H1 (cell line): ENCODE measurements around the gene NAP1L5. TPM values are rescaled to one million over a fixed set of nuclear protein-coding genes. Genes with fewer than 3 reads are reported as not detected.

ENCODE experiments used
- JUND ChIP-seq: IDR thresholded peaks from 2 replicates; pipeline ENCODE4 v1.6.1; 2011; ENCODE audit warnings: mild to moderate bottlenecking, improper control_type of control experiment, low read length
- polyA plus RNA-seq, 7 experiments: library from polyadenylated mRNA; depleted of rRNA in 3 of 7; stranded (reverse) in 5 of 7; unstranded in 2 of 7; fragments of >200 nt in 5 of 7; fragments of 200-250 nt in 2 of 7; gene quantifications; 1 replicate in 5 of 7; 2 replicates in 1 of 7; 4 replicates in 1 of 7; pipeline versions ENCODE4 v1.2.1 to v1.2.3, GENCODE V29; 2011 to 2013; ENCODE audit warnings: missing spikeins in 2 of 7, mixed read lengths in 2 of 7
- total RNA-seq: library from RNA; stranded (reverse); fragmentation: NEBNext Ultra II Directional; extraction: Animal tissue kit (Norgen Biotek cat#: 25700); gene quantifications from 2 replicates; pipeline ENCODE4 v1.2.1, GENCODE V29; 2021

NAP1L5 gene
- total and polyA plus RNA-seq, 2 of the 8 experiments (the other 6 are each of a cell fraction or from before 2014, with no cell fraction given) = 1.3 to 2.7 TPM

- no peak for TF ChIP-seq JUND
- TF ChIP-seq, all 59 proteins: peak for 0
Measured at GRCh38 chr4:88693792-88694191, 3.8 kb downstream of the NAP1L5 start (continued).
